Measurements from ENCODE around the gene ZNF586.
"Not testable (repeated sequence)": the region's sequence is repeated elsewhere in the genome, so short reads cannot be mapped to it uniquely, and the experiment has no call there.

The ZNF586 gene

DNA sequence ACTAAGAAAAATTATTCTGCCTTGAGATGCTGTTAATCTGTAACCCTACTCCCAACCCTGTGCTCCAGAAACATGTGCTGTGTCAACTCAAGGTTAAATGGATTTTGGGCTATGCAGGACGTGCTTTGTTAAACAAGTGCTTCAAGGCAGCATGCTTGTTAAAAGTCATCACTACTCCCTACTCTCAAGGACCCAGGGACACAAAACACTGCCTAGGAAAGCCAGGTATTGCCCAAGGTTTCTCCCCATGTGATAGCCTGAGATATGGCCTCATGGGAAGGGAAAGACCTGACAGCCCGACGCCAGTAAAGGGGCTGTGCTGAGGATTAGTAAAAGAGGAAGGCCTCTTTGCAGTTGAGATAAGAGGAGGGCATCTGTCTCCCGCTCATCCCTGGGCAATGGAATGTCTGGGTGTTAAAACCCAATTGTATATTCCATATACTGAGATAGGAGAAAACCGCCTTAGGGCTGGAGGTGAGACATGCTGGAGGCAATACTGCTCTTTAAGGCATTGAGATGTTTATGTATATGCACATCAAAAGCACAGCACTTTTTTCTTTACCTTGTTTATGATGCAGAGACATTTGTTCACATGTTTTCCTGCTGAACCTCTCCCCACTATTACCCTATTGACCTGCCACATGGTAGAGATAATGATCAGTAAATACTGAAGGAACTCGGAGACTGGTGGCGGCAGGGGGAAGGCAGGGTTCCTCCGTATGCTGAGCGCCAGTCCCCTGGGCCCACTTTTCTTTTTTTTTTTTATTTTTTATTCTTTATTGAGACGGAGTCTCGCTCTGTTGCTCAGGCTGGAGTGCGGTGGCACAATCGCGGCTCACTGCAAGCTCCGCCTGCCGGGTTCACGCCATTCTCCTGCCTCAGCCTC is 41.2 kb downstream of the ZNF586 start:
- not testable (repeated sequence) for H3K4me3 Mint-ChIP-seq

GRCh38 chr19:57812226-57812625 is 42.8 kb downstream of the ZNF586 start:
- DNase-seq (ENCODE audit: low spot score): peak; percentile 27
- H3K36me3 Mint-ChIP-seq (ENCODE audit: low read depth): peaks cover 46% of the 10 kb centered on the region
- H3K4me3 Mint-ChIP-seq: peak overlapping the region; percentile 80
- peaks cover 27% of the 10 kb centered on the region for H3K4me1 Mint-ChIP-seq (ENCODE audit: low read depth)
- H3K27me3 Mint-ChIP-seq (ENCODE audit: low read depth): no peaks in the 10 kb centered on the region
- peak overlapping the region; percentile 42 for H3K27ac Mint-ChIP-seq
- H3K9me3 Mint-ChIP-seq: no peaks in the 10 kb centered on the region

More for the DNA sequence above, 41.2 kb downstream of the ZNF586 start:
- not testable (repeated sequence) for H3K9me3 Mint-ChIP-seq; H3K27me3 Mint-ChIP-seq (ENCODE audit: low read depth); DNase-seq (ENCODE audit: low spot score); H3K27ac Mint-ChIP-seq
- H3K4me1 Mint-ChIP-seq (ENCODE audit: low read depth): peaks cover 25% of the 10 kb centered on the region
- H3K36me3 Mint-ChIP-seq (ENCODE audit: low read depth): peaks cover 51% of the 10 kb centered on the region

- peaks cover 27% of the 10 kb centered on the region for H3K4me1 Mint-ChIP-seq (ENCODE audit: low read depth)
Measured at GRCh38 chr19:57812975-57813820, 43.7 kb downstream of the ZNF586 start.

GRCh38 chr19:57813919-57814504 is 44.5 kb downstream of the ZNF586 start:
- Mint-ChIP-seq H3K4me1 (ENCODE audit: low read depth) (peaks cover 31% of the 10 kb centered on the region), H3K27ac (peak overlapping the region; percentile 91), H3K4me3 (peak overlapping the region; percentile 94)

More at GRCh38 chr19:57812975-57813820, 43.7 kb downstream of the ZNF586 start:
- Mint-ChIP-seq H3K4me3 (peak overlapping the region; percentile 80), H3K27ac (peak overlapping the region; percentile 74), H3K36me3 (ENCODE audit: low read depth) (peaks cover 38% of the 10 kb centered on the region)
- peak; percentile 19 for DNase-seq (ENCODE audit: low spot score)
- not testable (repeated sequence) for H3K27me3 Mint-ChIP-seq (ENCODE audit: low read depth); H3K9me3 Mint-ChIP-seq

DNA sequence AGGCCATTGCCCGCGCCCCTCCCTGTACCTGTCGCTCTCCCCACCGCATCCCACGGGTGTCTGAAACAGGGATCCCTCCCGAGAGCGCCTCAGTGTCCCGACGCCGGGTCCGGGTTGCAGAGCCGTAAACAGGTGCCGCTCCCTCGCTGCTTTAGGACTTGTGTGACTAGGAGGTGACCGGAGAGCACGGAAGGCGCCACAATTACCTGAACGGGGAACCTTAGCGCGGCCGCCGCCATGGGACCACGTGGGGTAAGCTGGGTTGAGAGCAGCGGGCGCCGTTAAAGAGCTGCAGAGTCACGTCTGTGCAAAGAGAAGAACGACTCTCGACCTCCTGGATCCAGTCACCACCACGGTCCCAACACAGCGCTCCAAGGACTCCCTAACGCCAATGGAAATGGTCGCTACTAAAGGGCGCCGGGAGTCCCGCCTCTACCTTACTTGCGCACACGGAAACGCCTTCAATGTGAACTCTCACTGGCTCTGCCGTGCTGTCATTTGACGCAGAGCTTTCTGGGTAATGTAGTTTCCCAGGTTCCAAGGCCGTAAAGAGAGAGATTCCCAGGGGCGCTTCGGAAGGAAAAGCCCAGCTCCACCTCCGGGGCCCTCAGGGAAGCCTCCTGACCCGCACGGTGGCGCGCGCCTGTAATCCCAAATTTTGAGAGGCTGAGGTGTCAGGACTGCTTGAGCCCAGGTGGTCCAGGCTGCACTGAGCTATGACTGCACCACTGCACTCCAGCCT is 45.2 kb downstream of the ZNF586 start, which contains the start of gene ZNF552:
TSS of gene ZNF552 (minus strand) at position 409 of the 742 bp plus-strand sequence. CDS start at position 239, 170 bp downstream.
- DNase-seq (ENCODE audit: low spot score): peak; percentile 77
- H3K36me3 Mint-ChIP-seq (ENCODE audit: low read depth): peaks cover 28% of the 10 kb centered on the region
- peak within 1 kb of the TSS; percentile 94 for H3K4me3 Mint-ChIP-seq
- peak within 1 kb of the TSS; percentile 91 for H3K27ac Mint-ChIP-seq
- no peaks in the 10 kb centered on the region for H3K9me3 Mint-ChIP-seq
- H3K4me1 Mint-ChIP-seq (ENCODE audit: low read depth): peaks cover 29% of the 10 kb centered on the region
- H3K27me3 Mint-ChIP-seq (ENCODE audit: low read depth): no peaks in the 10 kb centered on the region

More at GRCh38 chr19:57813919-57814504, 44.5 kb downstream of the ZNF586 start:
- no peak for DNase-seq (ENCODE audit: low spot score)
- Mint-ChIP-seq H3K36me3 (ENCODE audit: low read depth) (peaks cover 33% of the 10 kb centered on the region), H3K9me3 (no peaks in the 10 kb centered on the region), H3K27me3 (ENCODE audit: low read depth) (no peaks in the 10 kb centered on the region)

- DNase-seq (ENCODE audit: low spot score): no peak
- H3K9me3 Mint-ChIP-seq: no peaks in the 10 kb centered on the region
- H3K27ac Mint-ChIP-seq: peak overlapping the region; percentile 91
- peaks cover 28% of the 10 kb centered on the region for H3K36me3 Mint-ChIP-seq (ENCODE audit: low read depth)
- H3K4me1 Mint-ChIP-seq (ENCODE audit: low read depth): peaks cover 35% of the 10 kb centered on the region
- H3K27me3 Mint-ChIP-seq (ENCODE audit: low read depth): no peaks in the 10 kb centered on the region
- H3K4me3 Mint-ChIP-seq: peak overlapping the region; percentile 94
Measured at GRCh38 chr19:57815247-57816075, 46.0 kb downstream of the ZNF586 start.

DNA sequence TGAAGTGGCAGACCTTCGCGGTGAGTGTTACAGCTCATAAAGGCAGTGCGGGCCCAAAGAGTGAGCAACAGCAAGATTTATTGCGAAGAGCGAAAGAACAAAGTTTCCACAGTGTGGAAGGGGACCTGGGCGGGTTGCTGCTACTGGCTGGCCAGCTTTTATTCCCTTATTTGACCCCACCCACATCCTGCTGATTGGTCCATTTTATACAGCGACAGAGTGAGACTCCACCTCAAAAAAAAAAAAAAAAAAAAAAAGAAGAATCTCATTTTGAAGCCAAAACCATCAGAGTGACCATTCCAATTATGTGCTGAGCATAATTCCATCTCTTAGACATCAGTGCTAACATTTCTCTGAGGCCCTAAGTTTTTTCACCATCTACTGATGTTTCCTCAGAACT is 47.2 kb downstream of the ZNF586 start:
- Mint-ChIP-seq H3K27me3 (ENCODE audit: low read depth) (no peaks in the 10 kb centered on the region), H3K36me3 (ENCODE audit: low read depth) (peaks cover 32% of the 10 kb centered on the region), H3K4me1 (ENCODE audit: low read depth) (peaks cover 42% of the 10 kb centered on the region), H3K9me3 (no peaks in the 10 kb centered on the region), H3K4me3 (no peak overlapping the region), H3K27ac (no peak overlapping the region)
- DNase-seq (ENCODE audit: low spot score): no peak

- Mint-ChIP-seq H3K4me3 (no peak overlapping the region), H3K9me3 (no peaks in the 10 kb centered on the region), H3K27ac (no peak overlapping the region), H3K36me3 (ENCODE audit: low read depth) (peaks cover 37% of the 10 kb centered on the region), H3K4me1 (ENCODE audit: low read depth) (peaks cover 38% of the 10 kb centered on the region), H3K27me3 (ENCODE audit: low read depth) (no peaks in the 10 kb centered on the region)
- DNase-seq (ENCODE audit: low spot score): no peak
Measured at GRCh38 chr19:57817976-57818375, 48.5 kb downstream of the ZNF586 start.

GRCh38 chr19:57818378-57818777 is 48.9 kb downstream of the ZNF586 start:
- Mint-ChIP-seq H3K27me3 (ENCODE audit: low read depth) (no peaks in the 10 kb centered on the region), H3K4me3 (peak overlapping the region; percentile 31), H3K36me3 (ENCODE audit: low read depth) (peaks cover 39% of the 10 kb centered on the region), H3K4me1 (ENCODE audit: low read depth) (peaks cover 36% of the 10 kb centered on the region), H3K9me3 (no peaks in the 10 kb centered on the region), H3K27ac (peak overlapping the region; percentile 53)
- DNase-seq (ENCODE audit: low spot score): no peak

DNA sequence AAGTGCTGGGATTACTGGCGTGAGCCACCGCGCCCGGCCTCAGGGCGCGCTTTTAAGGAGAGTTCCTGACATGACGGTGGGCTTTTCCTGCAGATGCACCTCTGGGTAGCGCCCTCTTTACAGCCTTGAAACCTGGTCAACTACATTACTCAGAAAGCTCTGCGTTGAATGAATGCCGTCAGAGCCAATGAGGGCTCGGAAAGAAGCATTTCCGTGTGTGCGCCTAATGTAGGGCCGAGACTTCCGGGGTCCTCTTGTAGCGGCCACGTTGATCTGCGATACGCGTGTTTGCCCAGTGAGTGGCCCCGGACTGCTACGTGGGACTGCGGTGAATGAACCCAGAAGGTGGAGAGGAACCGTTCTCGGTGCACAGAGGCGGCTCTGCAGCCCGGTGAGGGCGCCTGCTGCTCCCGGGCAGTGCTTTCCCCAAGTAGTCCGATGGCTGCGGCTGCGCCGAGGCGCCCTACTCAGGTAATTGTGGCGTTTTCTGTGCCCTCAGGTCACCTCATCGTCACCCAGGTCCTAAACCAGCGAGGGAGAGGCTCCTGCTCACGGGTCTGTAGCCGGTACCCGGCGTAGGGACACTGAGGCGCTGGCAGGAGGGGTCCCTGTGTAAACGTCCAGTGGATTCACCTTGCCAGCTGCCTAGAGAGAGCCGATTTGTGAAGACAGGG is 50.1 kb downstream of the ZNF586 start:
- H3K4me1 Mint-ChIP-seq (ENCODE audit: low read depth): peaks cover 31% of the 10 kb centered on the region
- H3K36me3 Mint-ChIP-seq (ENCODE audit: low read depth): peaks cover 50% of the 10 kb centered on the region
- peak overlapping the region; percentile 98 for H3K4me3 Mint-ChIP-seq
- DNase-seq (ENCODE audit: low spot score): peak; percentile 82
- no peaks in the 10 kb centered on the region for H3K9me3 Mint-ChIP-seq
- no peaks in the 10 kb centered on the region for H3K27me3 Mint-ChIP-seq (ENCODE audit: low read depth)
- peak overlapping the region; percentile 98 for H3K27ac Mint-ChIP-seq

- H3K4me3 Mint-ChIP-seq: peak overlapping the region; percentile 98
- no peaks in the 10 kb centered on the region for H3K9me3 Mint-ChIP-seq
- peaks cover 51% of the 10 kb centered on the region for H3K36me3 Mint-ChIP-seq (ENCODE audit: low read depth)
- peaks cover 28% of the 10 kb centered on the region for H3K4me1 Mint-ChIP-seq (ENCODE audit: low read depth)
- no peaks in the 10 kb centered on the region for H3K27me3 Mint-ChIP-seq (ENCODE audit: low read depth)
- no peak for DNase-seq (ENCODE audit: low spot score)
- peak overlapping the region; percentile 98 for H3K27ac Mint-ChIP-seq
Measured at GRCh38 chr19:57820599-57820998, 51.1 kb downstream of the ZNF586 start.

- H3K9me3 Mint-ChIP-seq; H3K27me3 Mint-ChIP-seq (ENCODE audit: low read depth); DNase-seq (ENCODE audit: low spot score): not testable (repeated sequence)
- Mint-ChIP-seq H3K4me1 (ENCODE audit: low read depth) (peaks cover 27% of the 10 kb centered on the region), H3K27ac (peak overlapping the region; percentile 98), H3K4me3 (peak overlapping the region; percentile 98), H3K36me3 (ENCODE audit: low read depth) (peaks cover 55% of the 10 kb centered on the region)
Measured at GRCh38 chr19:57821095-57821494, 51.6 kb downstream of the ZNF586 start.

All from T-helper 2 cell treated with Interferon-gamma antibody and Interleukin-4, amounts not matched to agents 5 μg/mL and 100 μg/mL, for 36 hours (primary cell).